Loucy (cell line): Measurements from ENCODE around the gene CPLANE2.

Experiments
- CTCF ChIP-seq: fragments of 200-600 bp; sonication (generic); conservative IDR thresholded peaks from 2 replicates; pipeline ENCODE4 v1.5.1; 2014; ENCODE audit warnings: mild to moderate bottlenecking, antibody characterized with exemption, low read length
- EZH2phosphoT487 ChIP-seq: fragments of 200-600 bp; IDR thresholded peaks from 2 replicates; pipeline ENCODE4 v1.6.1; 2018; ENCODE audit warnings: antibody characterized with exemption, mild to moderate bottlenecking, moderate library complexity, borderline replicate concordance

GRCh38 chr1:16213013-16213412 lies 24.0 kb downstream of the CPLANE2 start:
- no peak for TF ChIP-seq CTCF
- TF ChIP-seq EZH2phosphoT487, result no peak
